Endothelial cell (in vitro differentiated cells): ENCODE measurements around the gene CALHM3. TPM values are rescaled to one million over a fixed set of nuclear protein-coding genes. Genes with fewer than 3 reads are reported as not detected.
"Not testable (repeated sequence)": the region's sequence is repeated elsewhere in the genome, so short reads cannot be mapped to it uniquely, and the experiment has no call there.

Source experiments
- DNase-seq: peaks from one replicate; pipeline ENCODE4 v3.0.0; 2021; ENCODE audit warnings: low spot score
- H3K27ac Mint-ChIP-seq: one replicate; pipeline ENCODE4 v1.8.0; 2021; ENCODE audit warnings: mixed read lengths, inconsistent platforms; ENCODE audit not compliant: unreplicated experiment
- H3K27me3 Mint-ChIP-seq: one replicate; pipeline ENCODE4 v1.8.0; 2021; ENCODE audit warnings: mild to moderate bottlenecking, moderate library complexity, mixed read lengths, inconsistent platforms; ENCODE audit not compliant: unreplicated experiment
- H3K36me3 Mint-ChIP-seq: one replicate; pipeline ENCODE4 v1.8.0; 2021; ENCODE audit warnings: mild to moderate bottlenecking, low read depth, mixed read lengths, inconsistent platforms; ENCODE audit not compliant: unreplicated experiment
- H3K4me1 Mint-ChIP-seq: one replicate; pipeline ENCODE4 v1.8.0; 2021; ENCODE audit warnings: mild to moderate bottlenecking, mixed read lengths, inconsistent platforms; ENCODE audit not compliant: unreplicated experiment
- H3K4me3 Mint-ChIP-seq: one replicate; pipeline ENCODE4 v1.8.0; 2021; ENCODE audit warnings: mild to moderate bottlenecking, mixed read lengths, inconsistent platforms; ENCODE audit not compliant: unreplicated experiment
- H3K9me3 Mint-ChIP-seq: one replicate; pipeline ENCODE4 v1.8.0; 2021; ENCODE audit warnings: mixed read lengths, inconsistent platforms; ENCODE audit not compliant: unreplicated experiment
- total RNA-seq: library from RNA; stranded (reverse); fragmentation: NEBNext Ultra II Directional; extraction: Animal tissue kit (Norgen Biotek cat#: 25700); gene quantifications from one replicate; pipeline ENCODE4 v1.2.1, GENCODE V29; 2021; ENCODE audit not compliant: unreplicated experiment
- TF ChIP-seq, protein P1 (sequence below): fragments of 200-600 bp; sonication (generic); IDR thresholded peaks from one replicate; pipeline ENCODE4 v1.5.0; 2021; ENCODE audit warnings: antibody characterized with exemption; ENCODE audit not compliant: unreplicated experiment

The CALHM3 gene
- total RNA-seq, 1 donor from 2014 or later: not detected

DNA sequence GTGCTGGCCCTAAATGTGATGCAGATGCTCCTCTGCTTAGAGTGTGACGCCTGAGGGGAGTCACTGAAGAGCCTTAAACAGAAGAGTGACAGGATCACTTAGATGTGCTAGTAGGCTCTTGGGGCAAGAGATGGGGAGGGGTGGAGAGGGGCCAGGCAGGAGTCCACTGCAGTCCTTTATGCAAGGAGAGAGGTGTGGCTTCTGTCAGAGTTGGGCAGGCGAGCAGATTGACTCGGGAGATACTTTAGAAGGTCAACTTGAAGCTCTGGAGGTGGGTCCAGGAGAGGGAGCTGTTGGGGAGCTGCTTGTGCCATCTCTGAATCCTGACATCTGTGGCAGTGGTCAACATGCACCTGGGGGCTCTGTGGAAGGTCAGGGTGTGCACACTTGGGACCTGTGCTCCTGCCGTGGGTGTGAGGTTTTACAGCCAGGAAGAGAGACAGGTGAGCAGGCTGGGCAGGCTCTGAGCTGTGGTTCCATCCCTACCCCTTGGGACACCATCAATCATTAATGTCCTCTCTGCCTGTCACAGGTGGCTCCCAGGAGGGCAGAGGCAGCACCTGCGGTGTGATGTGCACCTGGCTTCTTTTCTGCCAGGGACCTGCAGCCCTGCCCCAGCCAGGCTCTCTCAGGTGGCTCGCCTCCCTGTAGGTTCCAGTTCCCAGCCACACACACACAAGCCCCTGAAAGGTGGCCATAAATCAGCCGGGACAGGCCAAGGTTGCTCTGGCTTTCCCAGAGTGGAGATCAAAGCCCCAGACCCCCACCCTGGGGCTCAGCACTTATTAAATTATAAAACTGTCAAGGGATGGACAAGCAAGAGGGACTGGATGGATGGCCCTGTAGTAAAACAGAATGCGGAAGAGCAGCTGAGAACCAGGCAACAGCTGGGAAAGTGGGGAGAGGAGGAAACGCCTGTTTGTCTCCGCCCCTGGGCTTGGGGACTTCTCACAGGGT is 28.5 kb upstream of the CALHM3 start:
- H3K4me3 Mint-ChIP-seq: peak overlapping the region; percentile 42
- TF ChIP-seq, protein P1, sequence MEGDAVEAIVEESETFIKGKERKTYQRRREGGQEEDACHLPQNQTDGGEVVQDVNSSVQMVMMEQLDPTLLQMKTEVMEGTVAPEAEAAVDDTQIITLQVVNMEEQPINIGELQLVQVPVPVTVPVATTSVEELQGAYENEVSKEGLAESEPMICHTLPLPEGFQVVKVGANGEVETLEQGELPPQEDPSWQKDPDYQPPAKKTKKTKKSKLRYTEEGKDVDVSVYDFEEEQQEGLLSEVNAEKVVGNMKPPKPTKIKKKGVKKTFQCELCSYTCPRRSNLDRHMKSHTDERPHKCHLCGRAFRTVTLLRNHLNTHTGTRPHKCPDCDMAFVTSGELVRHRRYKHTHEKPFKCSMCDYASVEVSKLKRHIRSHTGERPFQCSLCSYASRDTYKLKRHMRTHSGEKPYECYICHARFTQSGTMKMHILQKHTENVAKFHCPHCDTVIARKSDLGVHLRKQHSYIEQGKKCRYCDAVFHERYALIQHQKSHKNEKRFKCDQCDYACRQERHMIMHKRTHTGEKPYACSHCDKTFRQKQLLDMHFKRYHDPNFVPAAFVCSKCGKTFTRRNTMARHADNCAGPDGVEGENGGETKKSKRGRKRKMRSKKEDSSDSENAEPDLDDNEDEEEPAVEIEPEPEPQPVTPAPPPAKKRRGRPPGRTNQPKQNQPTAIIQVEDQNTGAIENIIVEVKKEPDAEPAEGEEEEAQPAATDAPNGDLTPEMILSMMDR: no peak
- H3K4me1 Mint-ChIP-seq: peaks cover 3% of the 10 kb centered on the region
- H3K27ac Mint-ChIP-seq: no peak overlapping the region
- peaks cover 3% of the 10 kb centered on the region for H3K27me3 Mint-ChIP-seq
- no peaks in the 10 kb centered on the region for H3K9me3 Mint-ChIP-seq
- DNase-seq: no peak
- no peaks in the 10 kb centered on the region for H3K36me3 Mint-ChIP-seq

DNA sequence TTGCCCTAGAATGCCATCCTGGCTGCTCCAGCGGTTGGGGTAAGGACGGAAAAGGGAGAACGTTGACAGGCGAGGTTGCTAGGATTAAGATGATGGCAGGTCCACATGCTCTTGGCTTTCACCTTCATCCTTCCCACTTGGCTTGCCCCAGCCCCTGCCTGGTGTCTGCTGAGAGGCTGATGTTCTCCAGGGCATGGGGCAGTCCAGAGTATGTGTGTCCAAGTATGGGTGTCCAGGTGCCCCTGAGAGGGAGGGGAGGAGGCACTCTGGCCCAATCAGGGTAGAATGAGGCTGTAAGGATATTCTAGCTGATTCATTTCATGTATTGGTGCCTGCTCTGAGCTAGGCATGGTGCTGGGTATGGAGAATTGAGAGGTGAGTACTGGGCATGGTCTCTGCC is 27.0 kb upstream of the CALHM3 start:
- Mint-ChIP-seq H3K9me3 (no peaks in the 10 kb centered on the region), H3K27ac (no peak overlapping the region), H3K36me3 (no peaks in the 10 kb centered on the region), H3K27me3 (peaks cover 4% of the 10 kb centered on the region), H3K4me1 (peaks cover 3% of the 10 kb centered on the region), H3K4me3 (no peak overlapping the region)
- no peak for DNase-seq
- TF ChIP-seq, protein P1: no peak

DNA sequence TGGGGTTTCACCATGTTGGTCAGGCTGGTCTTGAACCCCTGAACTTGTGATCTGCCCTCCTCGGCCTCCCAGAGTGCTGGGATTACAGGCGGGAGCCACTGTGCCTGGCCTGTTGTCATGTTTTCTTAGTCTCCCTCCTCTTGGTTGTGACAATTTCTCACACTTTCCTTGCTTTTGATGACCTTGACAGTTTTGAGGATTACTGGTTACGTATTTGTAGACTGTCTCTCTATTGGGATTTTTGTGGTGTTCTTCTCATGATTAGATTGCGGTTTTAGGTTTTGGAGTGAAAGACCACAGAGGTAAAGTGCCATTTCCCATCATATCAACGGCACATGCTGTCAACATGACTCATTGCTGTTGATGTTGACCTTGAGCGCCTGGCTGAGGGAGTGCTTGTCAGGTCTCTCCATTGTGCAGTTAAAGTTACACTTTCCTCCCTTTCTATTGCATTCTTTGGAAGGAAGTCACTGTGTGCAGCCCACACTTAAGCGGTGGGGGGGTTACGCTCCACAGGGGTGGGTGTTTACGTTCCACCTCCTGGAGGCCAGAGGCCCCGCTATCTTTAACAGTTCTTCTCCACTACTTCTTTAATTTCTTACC is 25.2 kb upstream of the CALHM3 start:
- Mint-ChIP-seq H3K4me3 (no peak overlapping the region), H3K4me1 (peaks cover 3% of the 10 kb centered on the region), H3K27ac (no peak overlapping the region), H3K36me3 (no peaks in the 10 kb centered on the region), H3K9me3 (no peaks in the 10 kb centered on the region), H3K27me3 (peaks cover 8% of the 10 kb centered on the region)
- DNase-seq: no peak
- TF ChIP-seq, protein P1: no peak

DNA sequence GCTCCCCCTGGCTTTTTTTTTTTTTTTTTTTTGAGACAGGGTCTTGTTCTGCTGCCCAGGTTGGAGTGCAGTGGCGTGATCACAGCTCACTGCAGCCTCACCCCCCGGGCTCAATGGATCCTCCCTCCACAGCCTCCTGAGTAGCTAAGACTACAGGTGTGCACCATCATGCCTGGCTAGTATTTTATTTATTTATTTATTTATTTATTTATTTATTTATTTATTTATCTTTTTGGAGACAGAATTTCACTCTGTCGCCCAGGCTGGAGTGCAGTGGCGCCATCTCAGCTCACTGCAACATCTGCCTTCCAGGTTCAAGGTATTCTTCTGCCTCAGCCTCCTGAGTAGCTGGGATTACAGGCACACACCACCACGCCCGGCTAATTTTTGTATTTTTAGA is 24.7 kb upstream of the CALHM3 start:
- H3K36me3 Mint-ChIP-seq, H3K27me3 Mint-ChIP-seq, H3K4me3 Mint-ChIP-seq, H3K27ac Mint-ChIP-seq, DNase-seq, H3K4me1 Mint-ChIP-seq, H3K9me3 Mint-ChIP-seq: not testable (repeated sequence)

DNA sequence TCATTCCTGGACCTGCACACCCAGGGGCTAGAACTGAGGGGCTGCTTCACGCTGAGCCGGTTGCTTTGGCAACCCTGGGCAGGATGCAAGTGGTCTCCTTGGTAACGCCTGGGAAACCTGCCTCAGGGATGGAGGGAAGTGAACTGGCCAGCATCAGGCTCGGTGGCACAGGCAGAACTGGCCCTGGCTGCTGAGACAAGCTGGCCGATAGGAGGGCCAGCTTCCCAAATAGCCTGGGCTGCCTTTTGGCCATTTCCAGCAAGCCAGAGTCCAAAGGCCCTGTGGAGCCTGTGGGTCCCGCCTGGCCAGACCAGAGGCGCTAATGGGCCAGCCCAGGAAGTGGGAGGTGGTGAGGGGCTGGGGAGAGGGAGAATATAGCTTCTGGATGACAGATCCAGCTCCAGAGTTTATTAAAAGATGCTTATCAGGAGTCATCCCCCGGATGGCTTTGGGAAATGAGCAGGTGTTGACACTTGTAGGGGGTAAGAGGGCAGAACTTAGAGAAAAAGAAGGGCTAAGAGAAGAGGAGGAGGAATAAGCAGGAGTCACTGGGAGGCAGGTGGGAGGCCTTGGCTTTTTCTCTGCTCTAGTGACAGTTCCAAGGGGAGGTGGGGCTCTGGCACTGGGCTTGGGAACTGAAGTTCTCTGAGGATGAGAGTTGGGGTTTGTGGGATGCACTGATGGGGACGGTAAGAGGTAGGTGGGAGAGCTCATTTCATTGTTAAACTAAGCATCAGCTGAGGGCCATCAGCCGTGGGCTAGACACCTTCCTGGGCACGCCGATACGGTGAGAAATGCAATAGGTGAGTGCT is 24.0 kb upstream of the CALHM3 start:
- Mint-ChIP-seq H3K4me1 (peaks cover 3% of the 10 kb centered on the region), H3K27me3 (peaks cover 8% of the 10 kb centered on the region), H3K27ac (peak overlapping the region; percentile 53), H3K36me3 (no peaks in the 10 kb centered on the region), H3K9me3 (no peaks in the 10 kb centered on the region), H3K4me3 (no peak overlapping the region)
- no peak for DNase-seq
- TF ChIP-seq, protein P1: no peak
